GM19467 (cell line): ENCODE results near the gene RAB24.

ENCODE experiments used
- ATAC-seq: cut with Tn5 transposase; IDR thresholded peaks from one replicate; pipeline ENCODE4 v1.9.1; 2021; ENCODE audit warnings: mild to moderate bottlenecking, moderate library complexity; ENCODE audit not compliant: unreplicated experiment

Gene RAB24

DNA sequence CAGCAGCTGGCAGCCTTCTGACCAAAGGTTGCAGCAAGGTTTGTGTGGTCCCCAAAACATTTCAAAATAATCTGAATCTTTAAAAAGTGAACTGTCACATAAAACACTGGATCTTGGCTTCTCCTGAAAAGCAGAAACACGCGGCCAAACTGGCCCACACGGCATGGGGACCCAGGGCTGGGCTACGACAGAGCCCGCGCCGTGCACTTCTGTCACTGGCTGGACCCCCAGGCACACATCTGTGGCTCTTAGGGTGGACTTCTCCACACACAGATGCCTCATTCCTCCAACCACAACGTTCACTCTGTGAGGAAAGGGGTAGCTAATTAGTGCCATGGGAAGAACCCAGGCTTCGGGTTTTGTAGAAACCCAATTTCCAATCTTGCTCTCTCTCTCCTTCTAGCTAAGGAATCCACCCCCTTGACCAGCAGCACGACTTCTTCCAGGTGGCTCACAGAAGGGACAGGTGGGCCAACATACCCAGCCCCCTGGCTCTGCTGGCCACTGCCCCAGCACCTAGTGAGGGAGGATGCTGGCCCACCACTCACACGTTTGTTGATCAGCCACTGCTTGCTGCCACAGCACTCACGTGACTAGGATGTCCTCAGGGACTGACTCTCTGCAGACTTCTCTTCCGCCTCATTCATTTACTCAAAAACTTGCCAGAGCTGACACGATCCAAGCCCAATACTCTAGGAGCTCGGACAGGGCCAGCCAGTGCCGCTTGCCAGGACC, 30.1 kb upstream of the RAB24 start:
- no peak for ATAC-seq

DNA sequence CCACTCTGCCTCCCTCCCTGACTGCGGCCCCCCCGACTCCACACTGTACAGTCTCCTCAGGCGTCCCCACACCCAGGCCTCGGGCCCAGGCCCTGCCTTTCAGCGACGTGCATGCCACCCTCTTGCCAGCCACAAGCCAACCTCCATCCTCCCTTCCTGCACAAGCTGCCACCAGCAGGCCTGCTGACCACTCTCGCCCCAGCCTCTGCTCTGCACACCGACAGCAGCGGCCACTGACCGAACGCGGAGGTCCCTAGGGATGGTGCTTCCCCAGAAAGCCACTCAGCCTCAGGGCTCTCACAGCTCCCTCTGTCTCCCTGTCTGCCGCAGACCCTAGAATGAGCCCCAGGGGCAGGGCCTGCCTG, 29.4 kb upstream of the RAB24 start:
- no peak for ATAC-seq

DNA sequence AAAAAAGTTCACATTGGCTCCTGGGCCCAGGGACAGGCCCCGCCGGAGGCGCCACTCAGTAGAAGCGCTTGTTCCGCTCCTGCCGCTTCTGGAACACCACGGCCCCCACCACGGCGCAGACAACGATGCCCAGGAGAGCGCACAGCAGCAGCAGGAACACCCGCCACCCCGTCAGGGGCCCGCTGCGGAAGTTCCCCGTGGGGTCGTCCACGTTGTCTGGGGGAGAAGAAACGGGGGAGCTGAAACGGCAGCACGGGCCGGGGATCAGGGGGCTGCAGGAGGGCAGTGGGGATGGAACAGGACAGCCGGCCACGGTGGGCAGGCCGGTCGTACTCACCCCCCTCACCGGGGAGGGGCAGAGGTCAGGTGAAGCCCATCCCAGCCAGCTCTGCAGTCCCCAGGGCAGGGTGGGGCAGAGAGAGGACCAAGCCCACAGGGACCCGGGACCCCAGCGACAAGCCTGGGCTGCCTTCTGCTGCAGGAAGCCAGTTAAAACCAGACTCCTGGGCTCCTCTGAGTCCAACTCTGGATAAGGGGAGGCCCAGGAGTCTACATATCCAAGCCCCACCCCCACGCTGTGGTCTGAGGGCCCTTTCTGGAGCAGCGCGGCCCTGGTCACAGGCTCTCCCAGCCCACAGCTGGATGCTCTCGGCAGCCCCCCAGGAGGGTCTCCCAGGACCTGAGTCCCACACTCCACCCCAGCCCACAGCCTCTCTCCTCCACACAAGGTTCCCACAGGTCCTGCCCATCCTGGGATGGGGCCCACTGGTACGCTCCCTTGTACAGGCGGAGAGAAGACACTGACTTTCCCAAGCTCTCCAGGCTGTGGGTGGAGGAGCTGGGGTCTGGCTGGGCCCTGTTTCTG, 28.7 kb upstream of the RAB24 start:
- ATAC-seq, result no peak

DNA sequence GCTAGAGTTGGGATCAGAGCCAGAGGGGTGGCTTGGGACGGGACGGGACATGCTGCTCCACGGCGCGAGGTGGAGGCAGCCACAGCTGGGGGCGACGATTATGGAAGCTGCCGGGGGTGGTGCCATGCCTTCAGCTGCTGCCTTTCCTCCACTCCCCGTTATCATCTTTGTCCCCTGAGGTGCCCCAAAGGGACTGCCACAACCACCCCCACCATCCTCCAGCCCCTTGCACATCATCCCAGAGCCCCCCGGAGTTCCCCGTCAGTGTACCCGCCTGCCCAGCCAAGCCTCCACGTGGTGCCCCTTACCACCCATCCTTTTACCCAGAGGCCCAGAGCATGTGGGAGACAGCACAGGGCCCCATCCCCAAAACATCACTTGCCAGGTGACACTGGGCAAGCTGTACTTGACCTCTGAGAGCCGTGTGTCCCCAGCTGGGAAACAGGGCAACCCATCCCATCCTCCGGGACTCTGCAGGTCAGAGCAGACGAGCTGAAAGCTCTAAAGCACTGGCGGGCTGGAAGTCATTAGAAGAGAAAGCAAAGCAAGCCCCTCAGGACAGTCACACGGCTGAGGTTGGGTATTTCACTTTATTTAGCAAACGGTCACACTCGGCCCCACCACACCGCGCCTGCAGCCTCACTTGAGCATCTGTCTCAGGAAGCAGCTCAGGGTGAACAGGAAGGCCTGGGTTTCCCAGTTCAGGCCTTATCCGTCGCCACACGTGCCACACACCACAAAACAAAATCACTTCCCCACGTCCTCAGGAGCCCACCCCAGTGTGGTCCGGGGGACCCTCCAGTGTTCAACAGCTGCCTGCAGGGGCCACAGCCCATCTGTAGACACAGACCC, 27.7 kb upstream of the RAB24 start:
- ATAC-seq, result no peak

DNA sequence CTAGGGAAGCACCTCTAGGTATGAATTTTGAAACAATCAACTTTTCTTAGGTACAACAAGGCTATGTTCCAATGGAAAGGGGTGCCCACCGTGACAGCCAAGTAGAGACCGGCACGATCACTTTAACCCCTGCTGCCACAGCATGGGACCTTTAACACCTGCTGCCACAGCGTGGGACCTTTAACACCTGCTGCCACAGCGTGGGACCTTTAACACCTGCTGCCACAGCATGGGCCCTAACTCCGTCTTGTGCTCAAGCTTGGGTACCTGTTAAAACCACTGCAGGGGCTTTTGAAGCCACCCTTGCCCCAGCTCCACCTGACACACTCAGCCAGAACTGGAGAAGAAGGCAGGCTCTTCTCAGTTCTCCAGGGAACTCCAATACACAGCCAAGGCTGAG, 26.4 kb upstream of the RAB24 start:
- no peak for ATAC-seq

DNA sequence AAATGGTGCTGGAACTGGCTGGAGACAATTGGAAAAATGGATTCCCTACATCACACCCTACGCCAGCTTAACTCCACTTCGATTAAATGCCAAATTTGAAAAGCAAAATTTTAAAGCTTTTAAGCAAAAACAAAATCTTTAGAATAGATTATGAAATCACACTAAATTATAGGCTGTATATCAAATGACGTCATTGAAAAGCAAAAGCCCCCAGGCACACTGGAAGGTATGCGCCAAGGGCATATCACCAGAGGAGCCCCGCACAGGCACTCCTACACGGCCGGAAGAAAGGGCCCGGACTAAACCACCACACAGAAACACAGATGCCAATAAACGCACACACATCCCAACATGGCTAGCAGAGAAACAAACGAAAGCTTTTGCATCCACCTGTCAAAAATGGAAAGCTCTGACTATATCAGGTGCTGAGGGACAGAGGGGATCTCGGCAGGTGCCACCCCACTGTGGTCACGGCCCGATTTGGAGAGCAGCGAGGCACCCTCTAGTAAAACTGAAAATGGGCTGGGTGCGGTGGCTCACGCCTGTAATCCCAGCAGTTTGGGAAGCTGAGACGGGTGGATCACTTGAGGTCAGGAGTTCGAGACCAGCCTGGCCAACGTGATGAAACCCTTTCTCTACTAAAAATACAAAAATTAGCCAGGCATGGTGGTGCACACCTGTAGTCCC, 25.2 kb upstream of the RAB24 start:
- no peak for ATAC-seq

DNA sequence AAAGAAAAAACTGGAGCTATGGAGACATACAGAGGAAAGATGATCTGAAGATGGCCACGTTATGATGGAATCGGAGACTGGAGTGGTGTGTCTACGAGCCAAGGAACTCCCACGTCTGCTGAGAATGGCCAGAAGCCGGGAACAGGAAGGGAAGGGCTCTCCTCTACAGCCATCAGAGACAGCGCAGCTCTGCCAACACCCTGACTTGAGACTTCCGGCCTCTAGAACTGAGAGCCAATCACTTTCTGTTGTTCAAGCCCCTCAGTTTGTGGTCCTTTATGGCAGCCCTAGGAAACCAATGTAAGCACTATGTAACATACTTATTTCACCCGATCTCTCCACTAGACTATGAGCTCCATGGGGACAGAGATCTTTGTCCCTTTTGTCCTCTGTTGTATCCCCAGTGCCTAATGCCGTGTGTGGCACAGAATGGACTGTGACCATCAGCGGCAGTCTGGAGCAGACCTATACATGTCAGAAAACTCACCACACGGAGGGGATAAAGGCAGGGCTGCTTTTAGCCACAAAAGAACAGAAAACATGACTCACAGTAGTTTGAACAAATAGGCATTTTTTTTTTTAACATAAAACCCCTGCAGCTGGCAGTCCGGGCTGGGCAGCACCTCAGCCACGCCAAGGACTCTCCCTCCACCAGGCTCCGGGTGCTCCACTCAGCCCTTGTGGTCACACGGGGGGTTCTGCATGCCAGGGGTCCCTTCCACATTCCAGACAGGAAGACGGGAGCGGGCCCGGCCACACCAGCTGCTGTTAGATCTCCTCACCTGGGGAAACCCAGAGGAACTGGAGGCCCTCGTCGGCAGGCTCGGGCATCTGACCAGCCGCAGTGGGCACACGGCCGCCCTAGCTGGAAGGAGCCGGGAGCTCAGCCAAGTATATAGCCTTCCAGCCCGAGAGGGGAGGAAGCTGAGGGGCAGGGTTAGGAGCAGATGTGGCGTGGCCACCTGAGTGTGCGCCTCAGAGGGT, 24.3 kb upstream of the RAB24 start:
- ATAC-seq, result no peak

DNA sequence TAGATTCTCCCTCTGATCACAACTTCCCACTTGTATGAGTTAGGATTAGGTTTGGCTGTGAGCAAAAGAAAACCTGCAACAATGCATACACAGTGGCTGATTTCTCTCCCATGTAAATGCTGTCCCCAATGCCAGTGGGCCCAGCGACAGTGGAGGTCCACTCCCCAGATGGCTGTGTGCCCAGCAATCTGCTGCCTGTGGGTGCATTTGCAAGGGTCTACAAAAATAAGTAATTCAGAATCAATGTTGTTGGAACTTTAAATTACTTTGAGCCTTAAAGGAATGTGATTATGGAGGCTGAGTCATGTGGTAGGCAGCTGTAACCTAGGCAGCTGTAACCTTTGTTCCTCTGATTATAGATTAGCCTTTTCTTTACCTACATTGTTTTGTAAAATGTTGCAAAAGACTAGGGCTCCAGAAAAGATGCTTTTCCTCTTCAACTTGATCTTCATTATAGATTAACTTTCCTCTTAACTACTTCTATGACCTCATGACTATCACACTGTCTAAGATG, 22.4 kb upstream of the RAB24 start:
- ATAC-seq, result no peak

DNA sequence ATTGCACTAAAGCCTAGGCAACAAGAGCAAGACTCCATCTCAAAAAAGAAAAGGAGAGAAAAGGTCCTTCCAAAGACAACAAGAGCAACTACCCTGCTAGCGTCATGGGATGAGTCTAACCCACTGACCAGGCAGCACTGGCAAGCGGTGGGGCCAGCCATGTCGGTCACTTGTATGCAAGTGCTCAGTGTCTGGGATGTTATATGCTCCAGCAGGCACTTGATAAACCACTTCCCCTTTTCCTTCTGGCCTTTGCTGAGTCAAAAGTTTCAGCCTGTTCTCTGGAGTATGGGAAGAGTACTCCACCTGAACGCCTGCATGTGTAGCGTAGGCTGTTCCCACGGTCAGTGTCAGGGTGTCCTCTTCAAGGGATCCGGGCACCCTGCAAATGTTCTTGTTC, 17.4 kb upstream of the RAB24 start:
- no peak for ATAC-seq

DNA sequence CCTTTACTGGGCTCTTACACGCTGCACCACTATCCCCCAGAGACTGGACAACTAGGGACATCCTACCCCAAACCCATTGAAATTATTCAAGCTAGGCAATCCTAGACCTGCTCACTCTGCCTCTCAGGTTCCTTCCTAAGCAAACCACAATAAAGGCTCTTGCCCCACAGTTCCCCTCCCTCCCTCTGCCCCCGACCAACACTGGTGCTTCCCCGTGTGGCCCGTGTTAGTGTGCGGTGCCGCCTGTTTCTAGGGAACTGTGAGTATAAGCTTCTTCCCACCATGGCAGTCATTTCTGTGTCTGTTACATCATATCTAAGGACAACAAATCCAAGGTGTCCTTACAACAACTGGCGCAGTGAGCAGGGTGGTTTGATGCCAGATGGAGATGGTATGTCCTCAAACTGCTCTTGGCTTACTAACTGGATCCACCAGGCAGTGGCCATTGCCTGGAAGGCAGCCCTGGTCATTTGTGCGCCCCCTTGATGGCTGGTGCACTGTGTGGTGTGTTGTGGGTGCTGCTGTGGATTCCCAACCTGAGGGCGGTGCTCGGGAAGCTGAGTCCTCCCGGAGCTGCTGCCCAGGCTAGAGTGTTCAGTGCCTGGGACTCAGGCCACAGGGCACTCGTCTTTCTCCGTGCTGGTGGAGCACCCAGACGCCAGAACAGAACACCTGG, 16.5 kb upstream of the RAB24 start:
- ATAC-seq, result no peak

DNA sequence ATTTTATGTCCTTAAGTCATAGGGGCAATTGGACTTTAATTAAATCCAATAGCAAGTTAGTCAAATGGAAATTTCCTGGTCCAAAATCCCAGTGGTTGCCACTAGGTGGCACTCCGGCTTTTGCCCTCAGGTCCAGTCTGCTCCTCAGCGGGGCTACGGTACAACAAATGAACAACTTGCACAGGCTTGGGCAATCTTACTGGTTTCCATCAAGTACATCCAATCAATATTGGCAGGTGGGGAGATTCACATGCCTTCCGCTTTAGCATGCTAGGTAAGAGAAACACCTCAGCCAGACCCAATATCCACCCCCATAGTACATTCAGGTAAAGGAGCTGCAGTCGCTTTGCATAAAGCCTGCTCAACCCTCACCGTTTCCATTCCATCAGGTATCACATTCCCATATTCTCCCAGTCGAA, 14.4 kb upstream of the RAB24 start:
- no peak for ATAC-seq

DNA sequence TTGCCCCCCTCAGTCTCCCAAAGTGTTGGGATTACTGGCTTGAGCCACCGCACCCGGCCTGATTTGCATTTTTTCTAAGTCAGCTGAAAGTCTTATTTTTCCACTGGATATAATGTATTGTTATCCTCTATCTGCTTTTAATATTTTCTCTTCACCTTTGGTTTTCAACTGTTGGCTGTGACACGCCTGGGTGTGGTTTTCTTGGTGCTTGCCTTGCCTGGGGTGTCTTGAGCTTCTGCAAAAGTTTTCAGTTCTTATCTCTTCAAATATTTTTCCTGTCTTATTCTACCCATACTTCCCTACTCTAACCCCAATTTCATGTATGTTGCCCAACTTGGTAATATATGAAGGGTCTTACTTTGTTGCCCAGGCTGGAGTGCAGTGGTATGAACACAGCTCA, 12.5 kb upstream of the RAB24 start:
- ATAC-seq, result no peak

DNA sequence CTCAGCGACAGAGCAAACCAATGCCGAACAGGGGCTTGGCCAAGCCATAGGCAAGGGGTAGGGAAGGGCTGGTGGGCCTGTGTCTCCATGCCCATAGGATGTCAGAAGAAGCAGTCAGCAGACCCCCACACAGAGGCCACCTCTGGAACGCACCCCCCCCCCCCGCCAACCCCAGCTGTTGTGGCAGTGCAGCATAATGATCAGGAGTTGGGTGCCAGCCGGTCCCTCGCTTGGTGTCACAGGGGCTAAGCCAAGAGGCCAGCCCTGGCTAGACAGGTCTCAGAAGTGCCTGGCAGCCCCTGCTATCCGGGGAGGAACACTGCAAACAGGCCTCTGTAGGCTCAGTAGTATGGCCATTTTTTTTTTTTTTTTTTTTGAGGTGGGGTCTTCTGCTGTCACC, 11.9 kb upstream of the RAB24 start:
- no peak for ATAC-seq

DNA sequence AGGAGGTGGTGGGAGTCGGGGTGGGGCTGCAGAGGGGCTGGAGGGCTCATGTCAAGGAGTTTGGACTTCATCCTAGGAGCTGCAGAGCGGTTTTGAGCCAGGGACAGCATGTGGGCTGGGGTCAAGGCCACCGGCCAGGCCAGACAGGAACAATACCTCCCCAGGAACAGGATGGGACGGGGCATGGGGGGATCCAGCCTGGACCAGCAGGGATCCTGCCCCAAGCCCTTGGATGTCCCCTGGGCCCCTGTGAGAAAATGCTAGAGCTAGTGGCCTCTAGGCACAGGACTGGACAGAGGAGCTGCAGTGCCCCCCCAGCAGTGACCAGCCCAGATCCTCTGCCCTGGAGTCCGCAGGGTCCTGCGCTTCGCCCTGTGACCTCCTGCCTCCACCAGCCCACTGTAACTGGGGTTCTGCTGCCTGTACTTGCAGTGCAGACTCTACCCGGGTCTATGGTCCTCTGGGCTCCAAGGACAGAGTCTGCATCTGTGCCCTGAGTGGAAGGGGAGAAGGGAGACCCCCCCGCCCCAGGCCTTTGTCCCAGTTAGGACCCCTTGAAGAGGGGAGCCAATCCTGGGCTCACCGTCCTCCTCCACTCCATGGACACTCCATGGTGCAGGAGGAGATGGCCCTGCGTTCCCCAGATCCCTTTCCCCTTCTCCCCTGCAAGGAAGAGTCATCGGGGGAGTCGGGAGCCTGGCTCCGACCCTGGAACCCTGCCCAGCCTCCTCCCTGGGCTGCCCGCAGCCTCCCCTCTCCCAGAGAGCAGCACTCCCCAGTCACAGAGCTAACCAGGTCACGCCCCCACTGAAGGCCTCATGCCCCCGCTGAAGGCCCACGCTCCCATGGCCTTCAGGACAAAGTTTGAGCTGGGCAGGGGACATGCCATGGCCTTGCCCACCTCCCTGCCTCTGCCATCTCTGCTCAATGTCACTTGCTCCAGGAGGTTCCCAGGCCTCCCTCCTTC, 11.1 kb upstream of the RAB24 start:
- no peak for ATAC-seq

DNA sequence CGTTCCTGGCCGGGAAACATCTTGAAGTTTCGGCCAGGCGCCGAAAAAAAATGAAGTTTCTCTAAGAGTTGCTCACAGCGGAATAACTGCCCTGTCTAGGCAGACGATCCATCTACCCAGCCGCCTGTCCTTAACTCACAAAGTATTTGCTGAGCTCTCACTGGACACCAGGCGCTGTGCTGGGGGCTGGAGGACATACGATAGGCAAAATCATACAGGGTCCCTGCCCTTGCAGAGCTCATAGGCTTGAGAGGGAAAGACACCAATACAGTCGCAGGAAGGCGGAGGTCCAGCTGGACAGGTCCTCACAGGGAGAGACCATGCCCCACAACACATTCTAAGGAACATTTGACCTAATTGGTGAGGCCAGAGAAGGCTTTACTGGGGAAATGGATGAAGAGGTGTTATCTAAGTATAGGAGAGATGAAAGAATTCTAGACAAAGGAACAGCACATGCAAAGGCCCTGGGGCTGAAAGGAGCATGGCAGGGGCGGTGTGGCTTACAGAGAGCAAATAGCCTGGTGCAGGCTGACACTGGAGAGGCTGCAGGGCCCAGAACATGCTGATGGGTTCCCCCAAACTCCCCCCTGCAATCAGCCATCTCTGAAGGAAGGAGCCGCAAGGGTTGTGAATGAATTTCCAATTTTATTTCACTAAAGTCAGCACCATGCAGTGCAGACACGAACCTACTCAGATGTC, 10.2 kb upstream of the RAB24 start:
- no peak for ATAC-seq

DNA sequence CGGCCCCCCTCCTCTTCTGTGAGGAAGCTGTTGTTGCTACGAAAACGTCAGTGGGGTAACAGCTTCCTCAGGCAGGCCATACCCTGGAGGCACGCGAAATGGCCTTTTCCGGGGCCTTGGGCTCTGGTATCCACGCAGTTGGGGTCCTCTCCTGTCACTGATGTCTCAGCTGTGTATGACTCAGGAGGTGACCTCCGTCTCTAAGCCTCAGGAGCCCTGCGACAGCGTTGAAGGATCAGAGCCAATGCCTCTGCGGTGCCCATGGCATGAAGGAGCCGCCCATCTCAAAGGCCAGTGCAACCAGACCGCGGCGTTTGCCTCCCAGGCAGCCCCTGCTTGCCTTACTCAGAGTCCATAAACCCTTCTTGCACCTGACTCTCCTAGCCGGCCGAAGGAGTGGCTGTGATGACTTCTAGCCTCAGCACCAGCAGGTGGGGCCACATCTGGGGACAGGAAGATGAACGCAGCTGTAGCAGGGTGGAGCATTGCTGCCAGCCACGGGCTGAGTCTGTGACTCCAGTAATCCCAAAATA, 9.2 kb upstream of the RAB24 start:
- ATAC-seq, result no peak
